NCI-H526 treated with DMSO at 0.1 percent for 48 hours (cell line): ENCODE measurements around the gene USP5.
"Not testable (repeated sequence)": the region's sequence is repeated elsewhere in the genome, so short reads cannot be mapped to it uniquely, and the experiment has no call there.

ENCODE experiments used
- DNase-seq: peaks from one replicate; lab custom pipeline; 2025; lab: John Stamatoyannopoulos, UW

USP5 gene

DNA sequence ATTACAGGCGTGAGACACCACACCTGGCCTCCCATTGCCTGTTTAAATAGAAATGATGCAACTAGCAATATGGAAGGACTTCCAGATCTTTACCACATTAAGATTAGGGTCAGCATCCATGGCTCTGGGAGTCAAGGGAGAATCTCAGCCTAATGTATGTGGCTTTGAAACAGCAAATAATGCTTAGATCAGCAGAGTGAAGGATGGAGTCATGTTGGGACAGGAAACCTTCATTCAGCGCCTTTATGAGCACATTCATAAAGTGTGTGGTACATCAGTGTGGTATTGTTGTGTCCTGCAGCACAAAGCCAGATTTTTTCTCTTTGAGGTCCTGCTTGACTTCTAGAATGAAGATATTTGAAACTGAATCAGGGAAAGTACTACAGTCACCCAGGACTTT lies 36.4 kb downstream of the USP5 start:
- DNase-seq: no peak

GRCh38 chr12:6888794-6889193 lies 36.8 kb downstream of the USP5 start:
- DNase-seq: not testable (repeated sequence)

- DNase-seq: not testable (repeated sequence)
These were observed 38.0 kb downstream of the USP5 start for GRCh38 chr12:6889775-6890573.

- DNase-seq: peak; percentile 89
These were observed 39.1 kb downstream of the USP5 start for GRCh38 chr12:6890789-6891645.

GRCh38 chr12:6891646-6892001 lies 39.7 kb downstream of the USP5 start:
- no peak for DNase-seq

- DNase-seq: not testable (repeated sequence)
These were observed 40.7 kb downstream of the USP5 start for GRCh38 chr12:6892683-6893082.

DNA sequence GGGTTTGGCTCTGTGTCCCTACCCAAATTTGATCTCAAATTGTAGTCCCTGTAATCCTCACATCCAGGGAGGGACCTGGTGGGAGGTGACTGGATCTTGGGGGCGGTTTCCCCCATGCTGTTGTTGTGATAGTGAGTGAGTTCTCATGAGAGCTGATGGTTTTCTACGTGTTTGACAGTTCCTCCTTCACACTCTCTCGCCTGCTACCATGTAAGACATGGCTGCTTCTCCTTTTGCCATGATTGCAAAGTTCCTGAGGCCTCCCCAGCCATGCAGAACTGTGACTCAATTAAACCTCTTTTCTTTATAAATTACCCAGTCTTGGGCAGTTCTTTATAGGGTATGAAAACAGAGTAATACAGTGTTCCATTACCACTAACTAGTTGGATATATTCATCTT lies 42.4 kb downstream of the USP5 start:
- no peak for DNase-seq

- no peak for DNase-seq
These were observed 45.0 kb downstream of the USP5 start for GRCh38 chr12:6896846-6897435.

DNA sequence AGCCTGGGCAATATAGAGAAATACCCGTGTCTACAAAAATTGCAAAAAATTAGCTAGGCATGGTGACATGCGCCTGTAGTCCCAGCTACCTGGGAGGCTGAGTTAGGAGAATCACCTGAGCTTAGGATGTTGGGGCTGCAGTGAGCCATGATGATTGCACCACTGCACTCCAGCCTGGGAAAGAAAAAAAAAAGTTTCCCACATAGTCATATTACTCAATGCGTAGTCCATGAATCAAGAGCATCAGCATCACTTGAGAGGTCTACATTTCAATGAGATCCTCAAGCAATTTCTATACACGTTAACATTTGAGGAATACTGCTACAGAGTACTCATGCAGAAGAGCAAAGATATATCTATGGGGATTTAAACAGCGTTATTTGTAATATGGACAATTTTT lies 47.5 kb downstream of the USP5 start:
- DNase-seq: no peak

DNA sequence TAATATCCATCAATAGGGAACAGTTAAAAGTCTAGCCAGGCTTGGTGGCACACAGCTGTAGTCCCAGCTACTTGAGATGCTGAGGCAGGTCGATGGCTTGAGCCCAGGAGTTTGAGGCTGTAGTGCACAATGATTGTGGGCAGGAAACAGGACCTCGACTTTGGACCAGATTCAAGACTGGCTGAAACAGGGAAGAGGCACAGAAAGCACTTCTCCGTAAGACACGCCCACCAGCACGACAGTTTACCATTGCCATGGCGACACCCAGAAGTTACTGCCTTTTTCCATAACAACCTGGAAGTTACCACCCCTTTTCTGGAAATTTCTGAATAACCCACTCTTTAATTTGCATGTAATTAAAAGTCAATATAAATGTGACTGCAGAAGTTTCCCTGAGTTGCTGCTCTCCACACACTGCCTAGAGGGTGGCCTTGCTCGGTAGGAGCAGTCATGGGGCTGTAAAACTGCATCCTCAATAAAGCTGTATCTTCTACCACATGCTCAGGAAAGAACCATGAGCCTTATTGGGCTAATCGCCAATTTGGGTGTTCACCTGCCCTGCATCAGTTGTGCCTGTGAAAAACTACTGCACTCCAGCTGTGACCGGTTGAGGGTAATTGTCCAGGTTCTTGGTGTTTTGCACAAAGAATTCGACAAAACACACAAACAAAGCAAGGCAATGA lies 48.0 kb downstream of the USP5 start:
- no peak for DNase-seq

GRCh38 chr12:6902448-6902847 lies 50.5 kb downstream of the USP5 start:
- no peak for DNase-seq

DNA sequence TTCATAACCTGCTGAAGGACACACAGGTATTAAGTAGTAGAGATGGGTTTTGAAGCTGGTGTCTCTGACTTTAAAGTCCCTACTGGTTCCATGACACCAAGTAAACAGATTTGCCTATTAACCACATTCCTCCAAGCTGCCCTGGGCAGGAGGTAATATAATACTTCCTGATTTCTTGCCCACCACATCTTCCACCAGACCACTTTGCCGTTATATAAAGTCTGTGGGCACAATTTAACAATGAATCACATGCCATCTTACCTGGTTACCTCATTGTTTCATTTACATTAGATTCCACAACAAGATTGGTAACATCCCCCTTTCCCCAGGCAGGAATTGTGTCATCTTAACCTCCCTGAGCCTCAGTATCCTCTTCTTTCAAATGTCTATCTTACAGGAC lies 51.8 kb downstream of the USP5 start:
- no peak for DNase-seq

GRCh38 chr12:6904280-6905276 lies 52.6 kb downstream of the USP5 start, which contains the start of gene LRRC23:
TSS of gene LRRC23 (plus strand) at chr12:6904822. CDS start at chr12:6905634, 812 bp downstream.
- DNase-seq: peak; percentile 94

DNA sequence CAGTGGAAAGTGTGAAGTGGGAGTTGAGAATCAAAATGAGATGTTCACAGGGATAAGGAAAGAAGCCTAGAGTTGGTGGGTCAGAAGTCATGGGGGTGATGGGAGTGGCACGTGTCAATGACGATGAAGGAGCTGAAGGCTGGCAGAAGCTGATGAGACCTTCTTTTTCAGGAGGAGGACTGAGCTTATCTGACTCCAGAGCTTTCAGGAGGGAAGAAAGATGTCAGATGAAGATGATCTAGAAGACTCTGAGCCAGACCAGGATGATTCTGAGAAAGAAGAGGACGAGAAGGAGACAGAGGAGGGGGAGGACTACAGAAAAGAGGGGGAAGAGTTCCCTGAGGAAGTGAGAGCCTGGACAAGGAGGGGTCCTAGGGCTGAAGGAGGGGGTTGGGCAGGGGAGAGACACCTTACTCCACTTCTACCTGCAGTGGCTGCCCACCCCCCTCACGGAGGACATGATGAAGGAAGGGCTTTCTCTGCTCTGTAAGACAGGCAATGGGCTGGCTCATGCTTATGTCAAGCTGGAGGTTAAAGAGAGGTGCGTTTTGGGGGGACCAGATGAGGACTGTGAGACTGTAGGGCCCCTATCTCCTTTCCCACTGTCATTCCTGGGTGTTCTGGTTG lies 53.6 kb downstream of the USP5 start:
- DNase-seq: no peak

DNA sequence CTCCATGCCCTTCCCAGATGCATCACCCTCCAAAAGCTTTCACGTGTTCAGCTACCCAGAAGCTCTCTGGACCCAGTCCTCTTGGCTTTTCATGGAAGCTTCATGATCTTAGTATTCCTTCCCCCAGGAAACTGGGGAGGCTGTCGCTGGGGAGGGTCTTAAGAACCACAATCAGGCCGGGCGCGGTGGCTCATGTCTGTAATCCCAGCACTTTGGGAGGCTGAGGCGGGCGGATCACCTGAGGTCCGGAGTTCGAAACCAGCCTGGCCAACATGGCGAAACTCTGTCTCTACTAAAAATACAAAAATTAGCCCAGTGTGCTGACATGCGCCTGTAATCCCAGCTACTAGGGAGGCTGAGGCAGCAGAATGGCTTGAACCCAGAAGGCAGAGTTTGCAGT lies 56.2 kb downstream of the USP5 start:
- DNase-seq: not testable (repeated sequence)

DNA sequence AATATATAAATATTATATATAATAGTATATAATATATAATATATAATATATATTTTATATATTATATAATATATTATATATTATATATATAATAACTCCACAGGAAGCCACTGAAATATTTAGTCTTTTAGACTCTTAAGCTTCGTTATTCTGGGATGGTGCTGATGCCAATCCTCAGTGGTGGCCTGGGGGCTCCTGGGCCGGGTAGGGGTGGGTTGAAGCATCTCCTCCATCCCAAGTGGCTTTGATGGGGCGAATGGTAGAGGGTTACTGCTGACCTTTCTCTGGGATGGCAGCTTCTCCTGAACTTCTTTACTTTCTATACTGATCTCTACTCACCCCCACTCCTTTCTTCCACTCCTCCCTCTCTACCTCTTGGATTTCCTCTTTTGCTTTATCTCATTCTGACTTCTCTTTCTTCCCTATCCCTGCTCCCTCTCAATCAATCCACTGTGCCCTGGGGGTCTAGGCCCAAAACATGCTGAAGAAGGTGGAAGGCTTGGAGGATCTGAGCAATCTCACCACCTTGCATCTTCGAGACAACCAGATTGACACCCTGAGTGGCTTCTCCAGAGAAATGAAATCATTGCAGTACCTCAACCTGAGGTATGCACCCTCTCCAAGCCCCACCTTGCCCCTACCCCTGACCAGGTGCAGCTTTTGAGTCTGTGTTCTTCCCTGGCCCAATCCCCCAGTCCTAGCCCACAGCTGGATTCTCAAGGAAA lies 57.6 kb downstream of the USP5 start:
- no peak for DNase-seq

DNA sequence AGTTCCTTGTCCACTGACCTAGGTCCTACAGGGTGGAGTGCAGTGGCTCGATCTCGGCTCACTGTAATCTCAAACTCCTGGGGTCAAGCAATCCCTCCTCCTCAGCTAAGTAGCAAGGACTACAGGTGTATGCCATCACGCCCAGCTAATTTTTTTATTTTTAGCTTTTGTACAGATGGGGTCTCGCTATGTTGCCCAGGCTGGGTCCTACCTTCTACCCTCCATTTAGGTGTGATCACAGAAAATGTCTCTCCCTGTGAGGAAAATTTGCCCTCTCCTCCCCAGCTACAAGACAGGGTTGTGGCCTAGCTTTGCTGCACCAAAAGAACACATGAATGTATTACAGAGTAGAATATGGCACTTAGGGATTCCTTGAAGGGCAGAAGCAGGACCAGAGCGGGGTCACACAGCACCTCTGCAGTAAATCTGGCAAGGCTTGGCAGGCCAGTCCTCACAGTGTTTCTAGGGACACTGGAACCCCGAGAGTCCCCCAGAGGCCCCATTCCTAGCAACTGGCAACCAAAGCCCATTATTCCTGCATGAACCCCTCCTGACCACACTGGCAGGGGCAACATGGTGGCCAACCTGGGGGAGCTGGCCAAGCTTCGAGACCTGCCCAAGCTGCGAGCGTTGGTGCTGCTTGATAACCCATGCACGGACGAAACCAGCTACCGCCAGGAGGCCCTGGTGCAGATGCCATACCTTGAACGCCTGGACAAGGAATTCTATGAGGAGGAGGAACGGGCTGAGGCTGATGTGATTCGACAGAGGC lies 60.4 kb downstream of the USP5 start:
- DNase-seq: no peak

- DNase-seq: peak; percentile 52
These were observed 62.4 kb downstream of the USP5 start, which contains the start of gene ENO2 for GRCh38 chr12:6914246-6914946. TSS of gene ENO2 (plus strand) at chr12:6914580. CDS start at chr12:6915833, 1,253 bp downstream.
